Skeletal muscle cell (primary cell): ENCODE results near the gene RNF11.
A peak's percentile ranks its signal among the peaks of the same experiment; 100 is the strongest.

ENCODE experiments used
- DNase-seq: peaks from one replicate; pipeline ENCODE4 v3.0.0-alpha.2; 2010; ENCODE audit warnings: low read depth
- H3K4me3 ChIP-seq: 2 replicates; pipeline ENCODE4 v1.5.1; 2011; ENCODE audit warnings: low read depth, mild to moderate bottlenecking, control low read depth, low read length, moderate library complexity

Gene RNF11

GRCh38 chr1:51289676-51290488, 53.8 kb downstream of the RNF11 start:
- DNase-seq = no peak
- no peak overlapping the region for H3K4me3 ChIP-seq

- DNase-seq = no peak
- no peak overlapping the region for H3K4me3 ChIP-seq
These were observed 54.4 kb downstream of the RNF11 start for GRCh38 chr1:51290489-51290847.

GRCh38 chr1:51293898-51294515, 57.9 kb downstream of the RNF11 start:
- DNase-seq = no peak

DNA sequence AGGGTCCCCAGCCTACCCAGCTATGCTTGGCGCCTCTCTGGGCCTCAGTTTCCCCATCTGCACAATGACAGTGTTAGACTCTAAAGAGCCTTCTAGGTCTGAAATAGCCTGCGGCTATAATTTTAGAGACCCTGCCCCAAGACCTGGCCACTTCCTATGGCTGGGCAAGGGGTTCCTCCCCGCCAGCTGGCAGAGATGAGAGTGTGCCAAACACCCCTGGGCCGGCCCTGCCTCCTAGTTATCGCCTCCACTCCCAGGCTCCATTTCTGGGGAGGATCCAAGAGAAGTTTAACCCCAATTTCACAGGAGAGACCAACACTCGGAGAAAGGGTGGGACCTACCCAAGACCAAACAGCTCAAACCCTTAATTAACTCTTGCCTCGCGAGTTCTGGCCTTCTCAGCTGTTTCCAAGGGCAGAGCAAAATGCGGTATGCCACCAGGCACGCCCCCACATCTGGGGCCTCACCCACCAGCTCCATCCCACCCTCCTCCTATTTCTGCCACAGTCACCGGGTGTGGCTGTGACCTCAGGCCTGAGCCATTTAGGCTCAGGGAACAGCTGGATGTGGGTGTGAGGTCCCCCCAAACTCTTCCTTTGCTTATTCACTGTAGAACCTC, 58.6 kb downstream of the RNF11 start:
- no peak overlapping the region for H3K4me3 ChIP-seq
- no peak for DNase-seq

More at GRCh38 chr1:51293898-51294515, 57.9 kb downstream of the RNF11 start:
- no peak overlapping the region for H3K4me3 ChIP-seq

- DNase-seq = no peak
- H3K4me3 ChIP-seq = no peak overlapping the region
These were observed 59.9 kb downstream of the RNF11 start for GRCh38 chr1:51295926-51296325.

- H3K4me3 ChIP-seq = peak overlapping the region; percentile 21
- DNase-seq = peak; percentile 14
These were observed 60.6 kb downstream of the RNF11 start for GRCh38 chr1:51296383-51297357.

DNA sequence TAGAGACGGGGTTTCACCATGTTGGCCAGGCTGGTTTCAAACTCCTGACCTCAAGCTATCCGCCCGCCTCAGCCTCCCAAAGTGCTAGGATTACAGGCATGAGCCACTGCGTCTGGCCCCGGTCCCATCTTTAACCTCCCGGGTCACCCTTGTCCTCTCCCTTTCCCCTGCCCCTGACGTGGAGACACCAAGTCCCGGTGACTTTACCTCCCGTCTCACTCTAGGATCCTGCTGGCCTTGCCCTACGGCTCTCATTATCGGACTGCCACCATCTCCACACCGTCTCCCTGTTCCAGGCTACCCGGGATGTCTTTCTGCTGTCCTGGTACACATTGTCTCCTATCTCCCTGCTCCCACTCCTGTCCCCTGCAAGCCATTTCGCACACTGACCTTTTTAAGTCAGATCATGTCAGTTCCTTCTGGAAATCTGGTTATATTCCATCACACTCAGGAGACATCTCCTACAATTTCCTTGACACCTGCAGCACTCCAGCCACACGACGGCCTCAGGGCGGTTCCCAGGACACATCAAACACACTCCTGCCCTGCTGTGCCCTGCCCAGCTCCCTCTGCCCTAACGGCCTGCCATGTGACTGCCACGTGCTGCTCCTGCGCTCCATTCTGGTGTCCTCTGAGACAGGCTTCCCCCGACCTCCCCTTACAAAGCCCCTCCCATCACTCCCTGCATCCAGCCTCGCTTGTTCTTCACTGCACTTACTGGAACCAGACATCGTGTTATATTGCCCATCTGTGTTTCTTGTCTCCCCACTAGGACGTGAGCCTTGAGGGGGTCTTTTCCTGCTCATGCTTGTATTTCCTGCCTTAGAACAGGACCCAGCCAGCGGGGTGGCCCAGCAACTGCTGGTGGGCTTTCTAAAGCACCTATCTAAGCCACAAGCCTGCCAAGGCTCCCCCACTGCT, 61.6 kb downstream of the RNF11 start:
- no peak overlapping the region for H3K4me3 ChIP-seq
- no peak for DNase-seq

DNA sequence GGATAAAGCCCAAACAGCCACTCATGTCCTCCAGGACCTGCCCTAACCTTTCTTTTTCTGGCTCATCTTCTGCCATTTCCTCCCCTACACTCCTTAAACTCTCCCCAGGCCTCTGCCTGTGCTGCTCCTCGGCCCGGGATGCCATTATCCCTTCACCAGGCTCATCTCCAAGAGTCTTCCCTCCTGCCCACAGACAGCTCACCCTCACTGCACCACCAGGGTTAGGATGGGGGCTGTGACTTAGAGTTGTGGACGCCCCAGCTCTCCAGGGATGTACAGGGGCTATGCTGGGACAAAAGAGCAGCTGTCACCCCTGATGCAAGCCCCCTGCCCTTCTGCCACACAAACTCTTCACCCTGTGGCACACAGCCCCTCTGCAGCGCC, 62.2 kb downstream of the RNF11 start:
- DNase-seq = no peak
- no peak overlapping the region for H3K4me3 ChIP-seq

DNA sequence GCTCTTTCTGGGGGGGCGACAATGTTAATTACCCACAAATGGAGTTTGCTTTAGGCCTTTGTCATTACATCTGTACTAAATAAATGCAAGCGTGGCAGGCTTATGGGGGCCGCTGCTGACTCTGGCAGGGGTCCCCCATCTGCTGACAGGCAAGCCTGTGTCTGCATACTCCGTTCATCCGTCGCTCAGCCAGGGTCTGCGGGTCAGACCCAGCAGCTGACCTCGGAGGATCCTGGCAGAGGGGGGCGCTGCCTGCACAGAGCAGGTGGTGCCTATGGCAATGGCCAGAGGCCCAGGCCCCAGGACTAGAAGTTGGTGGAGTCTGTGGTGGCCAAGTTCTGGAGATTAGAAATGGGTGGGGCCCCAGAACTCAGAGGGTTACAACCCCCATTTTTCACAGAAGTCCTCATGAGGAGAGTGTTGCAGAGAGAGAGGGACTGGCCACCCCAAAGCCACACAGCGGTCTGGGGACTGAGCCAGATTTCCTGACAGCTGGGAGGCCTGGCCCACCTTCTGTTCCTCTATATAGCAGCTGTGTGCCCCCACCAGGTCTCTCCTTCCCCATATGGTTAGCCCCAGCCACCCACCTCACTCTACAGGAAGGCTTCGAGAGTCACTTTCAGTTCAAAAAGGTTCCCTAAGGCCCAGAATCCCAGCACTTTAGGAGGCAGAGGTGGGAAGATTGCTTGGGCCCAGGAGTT, 63.3 kb downstream of the RNF11 start:
- DNase-seq = no peak
- H3K4me3 ChIP-seq = no peak overlapping the region

GRCh38 chr1:51299981-51300670, 64.1 kb downstream of the RNF11 start:
- no peak for DNase-seq
- no peak overlapping the region for H3K4me3 ChIP-seq

GRCh38 chr1:51301152-51301843, 65.2 kb downstream of the RNF11 start:
- H3K4me3 ChIP-seq = no peak overlapping the region
- DNase-seq = no peak

- no peak overlapping the region for H3K4me3 ChIP-seq
- no peak for DNase-seq
These were observed 65.7 kb downstream of the RNF11 start for GRCh38 chr1:51301844-51302162.

GRCh38 chr1:51302270-51302669, 66.2 kb downstream of the RNF11 start:
- DNase-seq = no peak
- H3K4me3 ChIP-seq = no peak overlapping the region

DNA sequence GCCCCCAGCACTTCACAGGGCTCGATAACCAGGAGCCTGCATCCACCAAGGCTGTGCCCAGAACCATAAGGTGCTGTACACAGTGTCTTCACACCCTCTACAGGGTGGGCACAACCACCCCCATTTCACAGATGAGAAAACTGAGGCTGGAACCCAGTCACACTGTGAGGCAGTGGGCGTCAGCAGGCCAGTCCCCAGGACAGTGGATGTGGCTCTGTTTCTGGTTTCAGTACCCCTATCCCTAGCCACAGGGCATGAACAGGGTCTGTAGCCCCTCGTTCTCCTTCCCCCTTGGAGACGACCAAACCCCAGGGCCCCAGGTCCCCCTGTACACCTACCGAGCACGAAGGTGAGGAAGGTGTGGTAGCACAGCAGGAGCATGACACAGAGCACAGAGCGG, 66.7 kb downstream of the RNF11 start:
- no peak for DNase-seq
- no peak overlapping the region for H3K4me3 ChIP-seq

DNA sequence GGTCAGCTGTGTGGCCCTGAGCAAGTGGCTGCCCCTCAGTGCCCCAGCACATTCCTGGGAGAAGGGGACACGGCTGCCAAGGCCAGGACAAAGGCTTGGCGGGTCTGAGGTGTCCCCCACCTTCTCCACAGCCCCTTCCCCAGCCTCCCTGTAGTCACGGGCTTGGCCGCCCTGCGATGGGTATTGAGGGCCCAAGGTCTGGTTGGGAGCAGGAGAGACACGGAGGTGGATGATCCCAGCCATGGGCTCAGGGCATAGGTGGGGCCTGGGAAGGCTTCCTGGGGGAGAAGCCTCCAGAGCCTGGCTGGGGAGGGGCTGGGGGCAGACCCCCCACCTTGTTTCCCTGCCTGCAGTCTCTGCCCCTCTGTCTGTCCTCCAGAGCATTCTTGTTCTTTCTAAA, 67.2 kb downstream of the RNF11 start:
- no peak overlapping the region for H3K4me3 ChIP-seq
- no peak for DNase-seq

- no peak for DNase-seq
These were observed 67.7 kb downstream of the RNF11 start for GRCh38 chr1:51303751-51304251.

DNA sequence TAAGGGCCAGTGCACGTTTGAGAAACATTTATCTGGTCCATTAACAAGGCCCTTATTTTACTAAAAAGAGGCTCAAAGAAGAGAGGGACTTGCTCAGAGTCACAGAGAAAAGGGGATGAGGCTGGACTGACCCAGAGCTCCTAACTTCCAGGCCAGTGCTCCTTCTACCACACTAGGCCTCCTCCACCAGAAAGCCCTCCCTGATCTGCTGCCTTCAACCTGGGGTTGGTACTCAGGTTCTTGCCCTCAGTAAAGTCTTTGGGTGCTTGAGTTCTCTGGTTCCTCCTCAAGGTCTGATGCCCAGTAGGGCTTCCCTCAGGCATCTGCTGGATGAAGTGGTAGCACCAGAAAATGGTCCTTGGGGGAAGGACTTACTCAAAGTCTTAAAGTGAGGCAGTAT, 68.3 kb downstream of the RNF11 start:
- no peak for DNase-seq
- H3K4me3 ChIP-seq = no peak overlapping the region

More at GRCh38 chr1:51303751-51304251, 67.7 kb downstream of the RNF11 start:
- H3K4me3 ChIP-seq = no peak overlapping the region
